GM19452 (cell line): ENCODE data around the gene GRIK4.

Experiments
- ATAC-seq: cut with Tn5 transposase; IDR thresholded peaks from one replicate; pipeline ENCODE4 v1.9.1; 2021; ENCODE audit not compliant: unreplicated experiment

Gene GRIK4

DNA sequence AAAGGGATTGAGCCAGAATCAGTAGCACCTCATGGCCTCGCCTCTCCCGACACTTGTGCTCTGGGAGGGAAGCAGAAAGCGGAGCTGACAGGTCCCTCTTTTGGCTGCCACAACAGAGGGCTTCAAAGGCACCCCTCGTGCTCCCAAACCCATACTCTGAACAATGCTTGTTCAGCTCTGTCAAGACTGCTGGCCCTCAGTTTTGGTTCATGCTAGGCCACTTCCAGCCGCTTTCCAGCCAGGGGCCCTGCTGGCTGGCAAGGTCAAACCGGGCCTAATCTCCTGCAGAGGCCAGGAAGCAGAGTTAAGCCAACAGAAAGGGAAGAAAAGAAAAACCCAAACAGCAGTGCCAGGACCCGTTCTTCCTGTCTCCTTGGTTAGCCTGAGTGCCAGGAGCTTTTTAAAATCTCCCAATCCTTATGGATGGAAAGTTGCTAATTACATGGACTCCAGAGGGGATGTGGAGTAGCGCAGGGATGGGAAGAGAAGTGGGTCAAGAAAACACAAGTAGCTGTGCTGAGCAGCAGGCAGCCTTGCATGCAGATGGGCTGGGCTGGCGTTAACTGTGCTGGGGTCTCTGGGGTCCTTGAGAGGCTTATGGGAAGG, 150.6 kb downstream of the GRIK4 start:
- no peak for ATAC-seq

DNA sequence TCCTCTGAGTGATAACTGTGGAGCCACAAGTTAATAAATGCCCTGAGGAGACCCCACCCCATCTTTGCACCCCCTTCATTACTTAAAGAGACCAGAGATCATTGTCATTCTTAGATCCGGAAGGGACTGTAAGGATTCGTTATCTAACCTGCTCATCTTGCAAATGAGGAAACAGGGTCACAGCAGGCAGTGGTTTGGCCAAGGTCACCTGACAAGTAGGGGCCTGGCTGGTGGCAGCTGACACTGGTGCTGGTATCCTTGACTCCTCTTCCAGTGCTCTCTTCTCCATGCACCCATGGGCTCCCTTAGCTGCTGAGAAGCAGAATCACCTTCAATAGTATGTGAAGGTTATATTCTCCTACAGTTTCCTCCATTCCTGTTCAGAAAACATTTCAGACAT, 151.6 kb downstream of the GRIK4 start:
- ATAC-seq, result no peak

DNA sequence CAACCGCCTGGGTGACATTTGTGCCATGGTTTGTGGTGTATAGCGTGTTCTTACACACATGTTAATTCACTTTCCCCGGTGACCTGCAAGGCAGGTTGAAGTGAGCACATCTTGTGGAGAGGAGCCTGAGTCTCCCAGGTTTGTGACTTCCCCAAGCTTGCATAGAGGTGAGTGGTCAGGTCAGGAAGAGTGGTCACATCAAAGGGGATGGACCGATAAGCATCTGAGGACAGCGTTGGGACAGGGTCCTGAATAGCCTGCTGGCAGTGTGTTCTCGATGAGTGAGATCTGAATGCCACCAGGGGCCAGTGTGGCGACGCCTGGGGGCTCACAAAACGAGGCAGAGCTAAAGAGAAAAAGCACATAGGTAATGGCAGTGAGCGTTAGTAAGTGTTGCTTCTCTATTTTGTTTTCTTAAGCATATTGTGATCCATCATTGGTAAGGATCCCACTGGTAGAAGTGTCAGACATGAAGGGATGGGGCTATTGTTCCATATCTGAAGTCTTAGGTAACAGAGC, 154.6 kb downstream of the GRIK4 start:
- ATAC-seq, result no peak

DNA sequence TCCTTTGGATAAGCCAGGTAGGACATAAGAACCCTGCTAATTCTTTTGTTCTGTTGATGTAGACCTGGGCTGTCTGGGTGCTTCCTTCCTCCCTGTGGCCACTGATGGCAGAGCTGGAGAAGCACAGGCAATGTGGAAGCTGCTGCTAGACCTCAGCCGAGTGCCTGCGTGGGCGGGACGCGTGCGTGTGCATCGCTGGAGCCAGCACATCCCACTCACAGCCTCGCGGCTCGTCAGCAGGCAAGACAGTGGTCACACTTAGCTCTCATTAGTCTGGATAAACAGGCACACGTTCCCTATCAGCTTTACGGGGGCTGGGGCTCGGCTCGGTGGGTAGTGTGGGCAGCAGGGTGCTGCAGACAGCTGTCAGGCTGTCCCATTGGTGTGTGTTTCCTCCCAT, 155.7 kb downstream of the GRIK4 start:
- ATAC-seq, result no peak

DNA sequence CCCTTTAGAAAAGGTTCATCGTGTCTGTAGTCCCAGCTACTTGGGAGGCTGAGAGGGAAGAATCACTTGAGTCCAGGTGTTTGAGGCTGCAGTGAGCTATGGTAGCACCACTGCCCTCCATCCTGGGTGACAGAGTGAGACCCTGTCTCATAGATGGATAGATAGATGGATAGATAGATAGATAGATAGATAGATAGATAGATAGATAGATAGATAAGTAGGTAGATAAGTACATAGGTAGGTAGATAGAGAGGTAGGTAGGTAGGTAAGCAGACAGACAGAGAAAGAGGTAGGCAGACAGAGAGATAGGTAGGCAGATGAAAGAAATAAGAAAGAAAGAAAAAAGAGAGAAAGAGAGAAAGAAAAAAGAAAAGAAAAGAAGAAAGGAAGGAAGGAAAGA, 156.4 kb downstream of the GRIK4 start:
- ATAC-seq, result no peak

DNA sequence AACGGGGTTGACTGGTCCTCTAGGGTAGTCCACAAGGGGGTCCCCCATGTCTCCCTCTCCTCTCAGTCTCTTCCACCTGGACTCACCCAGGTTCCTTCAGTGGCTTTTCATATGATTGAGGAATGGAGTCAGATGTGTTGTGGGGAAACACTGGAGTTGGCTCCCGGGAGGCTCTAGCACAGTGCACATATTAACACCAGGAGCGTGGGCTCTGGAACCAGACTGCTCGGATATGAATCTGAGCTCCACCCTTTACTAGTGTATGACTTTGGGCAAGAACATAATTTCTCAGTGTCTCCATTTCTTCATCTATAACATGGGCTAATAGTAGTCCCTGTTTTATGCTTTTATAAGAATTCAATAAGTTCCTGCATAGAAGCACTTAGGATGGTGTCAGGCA, 157.0 kb downstream of the GRIK4 start:
- ATAC-seq, result no peak

DNA sequence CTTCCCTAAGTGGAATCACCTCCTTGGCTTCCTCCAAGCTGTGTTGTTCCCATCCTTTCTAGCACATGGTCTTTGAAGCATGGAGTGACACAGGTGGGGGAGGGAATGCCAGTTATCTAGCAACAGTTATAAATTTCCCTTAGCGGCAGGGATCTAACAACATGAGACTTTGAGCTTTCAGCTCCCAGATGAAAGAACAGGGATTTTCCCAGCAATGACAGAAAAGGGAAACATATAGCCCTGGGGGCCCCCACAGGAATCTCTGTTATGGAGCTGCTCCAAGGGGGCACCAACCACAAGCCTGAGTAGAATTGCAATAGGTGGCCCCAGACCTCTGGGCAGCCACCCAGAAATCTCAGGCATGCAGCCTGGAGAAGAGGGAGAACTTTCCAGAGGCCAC, 163.0 kb downstream of the GRIK4 start:
- ATAC-seq, result no peak

DNA sequence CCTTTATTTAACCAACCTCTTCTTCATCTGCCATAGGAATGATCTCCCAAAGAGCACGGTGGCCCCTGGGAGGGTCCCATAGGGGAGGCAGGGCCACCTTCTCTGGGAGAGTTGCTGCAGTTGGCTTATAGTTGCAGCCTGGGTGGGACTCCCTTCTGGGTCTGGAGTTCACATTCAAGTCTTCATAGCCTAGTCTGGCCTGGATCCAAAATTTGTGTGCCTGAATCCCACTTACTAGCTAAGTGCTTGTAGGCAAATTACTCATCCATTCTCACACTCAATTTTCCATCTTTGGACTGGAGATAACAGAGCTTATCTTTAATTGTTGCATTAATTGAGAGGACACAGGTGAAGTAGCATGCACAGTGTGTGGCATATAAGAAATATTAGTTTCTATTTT, 163.6 kb downstream of the GRIK4 start:
- ATAC-seq, result no peak

DNA sequence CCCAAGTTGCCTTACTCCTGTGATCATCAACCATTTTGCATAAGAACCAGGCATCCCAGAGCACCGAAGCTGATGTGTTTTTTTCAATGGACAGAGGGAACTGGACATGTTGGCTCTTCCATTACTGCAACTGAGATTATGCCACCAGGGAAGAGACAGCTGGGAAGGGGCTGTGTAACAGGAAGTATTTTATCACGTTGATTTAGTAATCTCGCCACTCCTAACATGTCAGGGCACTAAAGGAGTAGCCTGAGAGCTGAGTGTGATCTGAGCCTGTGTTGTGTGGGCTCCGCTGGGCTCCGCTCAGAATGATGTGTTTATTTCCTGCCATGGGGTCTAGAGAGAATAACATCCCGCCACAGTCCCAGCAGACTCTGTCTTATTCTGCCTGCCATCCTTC, 165.4 kb downstream of the GRIK4 start:
- ATAC-seq, result no peak

DNA sequence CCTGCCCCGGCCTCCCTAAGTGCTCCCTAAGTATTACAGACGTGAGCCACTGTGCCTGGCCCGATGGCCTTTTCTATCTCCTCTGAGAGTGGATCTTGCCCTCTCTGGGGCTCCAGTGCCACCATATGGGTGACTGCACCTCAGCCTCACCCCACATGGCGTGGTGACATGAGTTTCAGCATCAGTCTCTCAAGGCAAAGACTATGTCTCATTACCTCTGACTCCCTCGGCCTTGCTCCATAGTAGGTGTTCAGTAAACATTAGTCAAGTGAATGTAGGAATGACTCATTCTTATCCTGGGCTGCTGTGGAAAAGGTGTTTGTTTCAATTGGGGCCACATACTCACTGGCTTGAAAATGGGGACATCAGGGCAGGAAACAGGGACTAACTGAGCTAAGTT, 168.8 kb downstream of the GRIK4 start:
- ATAC-seq, result no peak

DNA sequence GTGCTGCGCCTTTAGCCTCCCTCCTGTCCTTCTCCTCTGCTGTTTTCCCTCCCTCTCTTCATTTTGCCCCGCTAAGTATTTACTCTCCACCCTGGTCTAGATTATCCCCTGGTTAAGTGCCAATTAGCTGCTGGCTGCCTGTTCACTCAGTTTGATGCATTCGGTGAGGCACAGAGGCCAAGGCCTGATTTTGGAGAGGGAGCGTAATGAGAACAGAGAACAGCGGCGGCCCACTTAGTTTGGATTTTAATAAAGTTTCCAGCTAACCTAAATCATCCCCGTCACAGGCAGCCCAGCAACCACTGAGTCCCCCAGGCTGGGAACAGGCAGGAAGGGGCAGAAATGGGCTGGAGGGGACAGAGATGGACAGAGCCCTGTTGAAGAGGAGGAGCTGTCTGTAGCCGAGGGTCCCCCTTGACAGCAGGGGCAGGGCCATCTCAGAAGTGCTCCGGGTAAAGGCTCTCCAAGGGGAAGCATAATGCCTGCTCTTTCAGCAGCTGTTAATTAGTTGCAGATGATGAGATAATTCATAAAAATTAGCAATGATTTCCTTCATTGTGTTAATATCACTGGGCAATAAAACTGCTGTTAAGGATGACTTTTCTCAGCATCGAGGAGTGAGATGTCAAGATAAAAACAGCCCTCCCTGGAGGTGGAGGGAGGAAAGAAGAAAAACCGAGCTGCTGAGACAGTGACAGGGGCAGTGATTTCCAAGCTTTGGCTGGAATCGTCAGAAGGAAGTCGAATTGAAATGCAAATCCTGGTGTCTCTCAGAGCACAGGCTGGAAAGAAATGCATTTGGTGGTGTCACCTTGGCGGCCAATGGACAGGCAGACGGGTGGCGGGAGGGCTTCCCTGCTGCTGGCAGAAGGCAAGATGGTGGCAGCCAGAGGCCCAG, 170.1 kb downstream of the GRIK4 start:
- ATAC-seq, result no peak

DNA sequence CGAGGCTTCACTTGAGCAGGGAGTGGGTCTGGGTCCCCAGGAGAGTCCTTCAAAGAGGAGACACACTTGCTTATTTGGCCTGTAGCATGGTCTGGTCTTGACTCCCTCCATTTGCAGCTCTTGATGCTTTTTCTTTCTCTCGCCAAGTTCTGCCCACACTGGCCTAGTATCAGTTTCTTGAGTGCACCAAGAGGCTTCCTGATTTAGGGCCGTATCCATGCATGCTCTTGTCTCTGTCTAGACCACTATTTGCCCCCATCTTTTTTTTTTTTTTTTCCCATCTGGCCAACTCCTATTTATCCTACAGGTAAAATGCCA, 170.7 kb downstream of the GRIK4 start:
- ATAC-seq, result no peak

DNA sequence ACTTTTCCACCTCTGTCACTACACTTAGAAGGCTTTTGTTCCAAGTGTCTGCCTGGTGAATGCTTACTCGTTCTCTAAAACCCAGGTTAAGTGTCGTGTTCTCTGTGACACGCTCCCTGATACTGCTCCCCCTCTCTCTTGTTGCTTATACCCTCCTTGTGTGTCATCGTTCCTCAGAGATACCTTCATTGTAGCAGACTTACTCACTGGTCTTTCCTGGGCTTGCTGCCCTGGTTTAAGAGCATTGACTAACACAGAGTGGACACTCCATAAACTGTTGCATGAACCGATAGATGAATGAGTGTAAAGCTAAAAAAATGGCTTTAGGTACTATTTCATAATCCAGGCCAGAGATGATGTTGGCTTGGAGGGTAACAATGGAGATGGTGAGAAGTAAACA, 171.3 kb downstream of the GRIK4 start:
- no peak for ATAC-seq

DNA sequence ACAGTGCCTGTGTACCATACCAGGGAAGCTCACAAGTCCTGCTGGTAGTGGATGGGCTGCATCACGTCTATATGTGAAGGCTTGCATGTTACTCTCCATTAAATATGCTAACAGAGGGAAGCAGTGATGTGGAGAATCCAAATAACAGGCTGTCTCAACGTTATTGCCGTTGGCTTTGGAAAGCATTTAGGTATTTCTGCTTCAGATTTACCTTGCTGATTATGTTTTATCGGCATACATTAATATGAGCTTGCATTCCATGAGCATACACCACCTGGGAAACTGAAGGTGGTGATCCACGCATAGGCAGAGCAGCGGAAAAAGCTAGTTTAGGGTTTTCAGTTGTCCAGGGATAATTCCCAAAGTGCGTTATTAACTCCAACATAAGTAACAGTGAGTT, 175.0 kb downstream of the GRIK4 start:
- no peak for ATAC-seq

DNA sequence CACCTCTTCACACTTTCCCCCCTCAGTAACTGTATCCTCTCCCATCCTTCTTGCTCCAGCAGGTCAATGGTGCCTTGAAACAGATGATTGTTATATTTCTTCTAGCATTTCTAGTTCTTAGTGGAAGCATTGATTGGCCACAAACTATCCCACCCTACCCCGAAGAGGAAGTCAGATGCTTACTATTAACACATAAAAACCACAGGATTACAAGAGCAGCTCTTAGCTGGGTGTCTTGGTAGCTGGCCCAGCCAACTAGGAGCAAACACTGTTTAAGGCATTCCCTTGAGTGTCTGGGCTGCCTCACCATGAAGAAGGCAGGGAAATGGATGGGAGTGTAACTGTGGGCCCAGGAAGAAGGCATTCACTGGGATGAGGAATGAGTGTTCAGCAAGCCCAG, 176.6 kb downstream of the GRIK4 start:
- no peak for ATAC-seq

DNA sequence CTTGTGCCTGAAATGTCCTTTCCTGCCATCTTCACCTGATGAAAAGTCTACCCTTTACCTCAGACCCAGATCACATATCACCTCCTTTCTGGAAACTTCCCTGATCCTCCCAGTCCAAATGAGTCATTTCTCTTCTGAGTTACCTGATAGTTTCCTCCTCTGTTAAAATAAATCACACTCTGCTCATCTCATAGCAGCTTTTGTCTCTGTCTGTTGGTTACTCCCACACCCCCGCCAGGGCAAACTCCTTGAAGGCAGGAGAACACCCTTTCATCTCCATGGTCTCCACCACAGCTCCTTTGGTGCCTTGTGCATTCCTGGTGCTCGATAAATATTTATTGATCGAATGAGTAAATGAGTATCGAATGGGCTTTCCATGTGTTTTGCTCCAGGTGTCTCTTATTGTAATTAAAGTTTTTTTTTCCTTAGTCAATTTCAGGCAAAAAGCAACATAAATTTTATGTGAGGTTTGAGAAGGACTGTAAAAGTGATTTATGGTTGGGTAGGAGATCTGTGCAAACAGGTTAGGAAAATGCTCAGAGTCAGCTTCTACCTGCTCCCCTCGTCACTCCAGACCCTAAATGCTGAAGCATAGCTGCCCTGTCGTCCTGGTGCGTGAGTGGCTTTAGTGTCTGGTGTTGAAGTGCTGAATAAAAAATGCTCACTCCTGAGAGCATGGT, 178.2 kb downstream of the GRIK4 start:
- no peak for ATAC-seq

DNA sequence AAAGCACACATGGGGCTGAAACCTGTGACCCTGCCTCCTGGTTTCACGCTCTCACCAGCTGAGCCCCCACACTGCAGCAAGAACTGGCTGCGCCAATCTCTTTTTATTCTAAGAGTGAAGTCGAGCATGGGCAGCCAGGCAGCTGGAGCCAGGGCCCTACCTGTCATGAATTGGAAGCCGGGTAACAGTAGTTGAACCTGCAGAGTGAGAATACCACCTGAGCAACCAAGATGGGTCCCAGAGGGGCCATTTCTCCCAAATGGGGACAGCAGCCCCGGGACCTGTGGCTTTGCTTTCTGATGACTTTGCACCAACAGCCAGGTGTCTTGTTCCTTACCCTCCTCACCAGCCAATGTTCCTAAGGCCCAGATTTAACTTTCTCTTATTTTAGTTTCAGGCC, 178.9 kb downstream of the GRIK4 start:
- no peak for ATAC-seq

DNA sequence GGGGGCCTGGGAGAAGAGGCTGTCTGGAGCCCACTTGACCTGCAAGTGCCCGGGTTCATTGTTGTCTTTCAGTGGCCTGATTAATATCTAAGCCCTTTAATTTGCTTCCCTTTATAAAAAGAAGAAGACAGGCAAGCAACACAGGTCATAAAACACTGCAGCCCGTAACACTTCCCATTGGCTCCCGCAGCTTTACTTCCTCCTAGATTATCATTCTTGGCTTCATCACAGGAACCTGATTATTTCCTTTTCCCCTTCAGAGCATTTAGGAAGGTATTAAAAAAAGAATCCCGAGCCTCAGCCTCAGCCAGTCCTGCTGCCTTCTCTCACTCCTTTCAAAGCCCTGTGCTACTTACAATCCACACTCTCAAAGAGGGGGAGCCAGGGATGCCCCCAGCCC, 183.2 kb downstream of the GRIK4 start:
- no peak for ATAC-seq

DNA sequence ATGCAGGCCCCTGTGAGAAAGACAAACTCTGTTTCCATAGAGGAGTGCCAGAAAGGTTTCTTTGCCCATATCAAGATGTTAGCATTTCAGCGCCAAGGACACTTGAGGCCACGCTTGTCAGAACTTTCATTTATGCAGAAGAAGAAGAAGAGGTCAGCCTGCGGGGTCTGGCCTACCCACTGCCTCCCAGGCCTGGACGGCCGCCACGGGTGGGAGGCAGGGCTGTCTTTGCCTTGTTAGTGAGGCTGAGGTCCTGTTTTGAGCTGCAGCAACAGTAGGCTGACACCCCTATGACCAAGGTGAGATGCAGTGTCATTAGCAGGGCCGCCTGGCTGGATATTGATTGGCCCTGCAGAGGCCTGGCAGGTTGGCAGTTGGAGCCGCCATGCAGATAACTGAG, 183.9 kb downstream of the GRIK4 start:
- ATAC-seq, result no peak

DNA sequence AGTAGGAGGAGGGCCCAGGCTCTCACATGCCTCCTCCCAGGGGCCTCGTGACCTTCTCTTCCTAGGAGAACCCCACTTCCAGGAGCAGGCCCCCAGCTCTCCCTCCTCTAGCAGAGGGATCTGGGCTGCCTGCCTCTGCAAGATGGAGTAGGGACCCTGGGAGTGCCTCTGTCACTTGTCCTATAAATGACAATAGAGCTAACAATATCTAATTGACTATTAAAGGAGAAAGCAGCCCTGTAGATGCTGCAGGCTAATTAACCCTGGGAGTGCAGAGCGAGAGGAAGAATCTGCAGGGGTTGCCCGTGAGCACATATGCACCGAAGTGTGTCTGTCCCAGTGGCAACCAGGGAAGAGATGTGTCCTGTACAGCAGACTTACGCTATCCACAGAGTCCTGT, 184.4 kb downstream of the GRIK4 start:
- no peak for ATAC-seq

DNA sequence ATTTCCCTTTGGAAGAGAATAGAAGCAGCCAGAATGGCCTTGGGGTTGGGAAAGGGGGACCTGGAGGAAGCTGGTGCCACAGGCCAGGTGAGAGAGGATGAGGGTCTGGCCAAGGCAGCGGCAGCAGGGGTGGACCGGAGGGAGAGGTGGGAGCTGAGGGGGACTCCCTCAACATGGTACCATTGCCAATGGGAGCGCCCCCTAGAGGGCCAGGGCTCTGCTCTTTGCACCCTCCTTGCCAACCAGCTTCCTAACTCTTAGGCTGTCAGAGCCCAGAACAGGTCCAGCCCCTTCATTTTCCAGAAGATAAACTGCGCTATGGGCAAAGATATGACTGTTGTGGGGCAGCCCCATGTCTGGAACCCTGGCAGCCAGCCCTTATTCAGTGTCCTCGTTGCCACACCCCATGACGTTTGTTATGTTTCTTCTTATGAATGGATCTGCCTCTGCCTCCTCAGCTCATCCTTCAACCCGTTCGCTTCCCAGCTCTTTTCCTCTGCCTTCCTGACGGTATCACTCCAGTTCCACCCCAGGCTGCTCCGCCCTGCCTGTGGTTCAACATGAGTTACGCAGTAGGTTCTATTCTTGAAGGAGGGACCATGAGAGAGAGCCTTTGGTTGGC, 185.2 kb downstream of the GRIK4 start:
- no peak for ATAC-seq

DNA sequence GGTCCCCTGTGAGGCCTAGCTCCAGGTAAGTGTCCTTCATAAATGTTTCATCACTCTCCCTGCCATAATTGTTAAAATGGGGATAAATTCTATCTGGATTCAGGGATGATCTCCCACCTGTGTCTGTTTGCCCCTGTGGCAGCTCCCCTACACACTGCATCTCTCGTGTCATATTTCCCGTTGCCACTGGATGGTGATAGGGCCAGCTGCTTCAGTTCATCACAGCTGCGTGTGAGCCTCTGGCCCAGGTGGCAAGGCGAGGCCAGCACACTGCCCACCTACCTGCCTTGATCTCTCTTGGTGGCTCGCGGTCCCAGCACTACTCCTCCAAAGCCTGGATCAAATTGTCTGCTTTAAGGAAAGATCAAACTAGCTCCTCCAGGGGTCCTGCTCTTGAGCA, 187.4 kb downstream of the GRIK4 start:
- no peak for ATAC-seq
